ENCODE data around the gene SGMS1.
"Not testable (repeated sequence)": the region's sequence is repeated elsewhere in the genome, so short reads cannot be mapped to it uniquely, and the experiment has no call there.

Gene SGMS1

DNA sequence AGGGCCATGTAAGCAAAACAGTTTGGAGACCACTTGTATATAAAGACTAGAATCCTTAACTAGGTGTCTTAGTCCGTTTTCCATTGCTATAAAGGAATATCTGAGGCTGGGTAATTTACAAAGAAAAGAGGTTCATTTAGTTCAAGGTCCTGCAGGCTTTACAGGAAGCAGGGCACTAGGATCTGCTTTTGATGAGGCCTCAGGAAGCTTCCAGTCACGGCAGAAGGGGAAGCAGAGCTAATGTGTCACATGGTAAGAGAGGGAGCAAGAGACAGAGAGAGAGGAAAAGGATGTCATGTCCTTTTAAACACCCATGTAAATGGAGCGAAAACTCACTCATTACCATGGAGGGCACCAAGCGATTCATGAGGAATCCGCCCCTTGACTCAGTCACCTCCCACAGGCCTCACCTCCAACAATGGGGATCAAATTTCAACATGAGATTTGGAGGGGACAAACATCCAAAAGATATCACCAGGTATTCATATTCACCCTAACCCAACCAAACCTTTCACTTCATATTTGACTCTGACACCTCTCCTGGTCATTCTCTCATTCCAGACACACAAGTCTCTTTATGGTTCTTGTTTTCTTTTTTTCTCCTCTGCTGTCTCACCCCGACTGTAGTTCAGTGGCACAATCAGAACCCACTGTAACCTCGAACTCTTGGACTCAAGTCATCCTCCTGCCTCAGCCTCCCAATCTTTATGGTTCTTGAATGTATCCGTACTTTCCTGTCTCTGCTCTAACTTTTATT lies 342.4 kb downstream of the SGMS1 start:
- no peak for DNase-seq

- DNase-seq = no peak
Observed at GRCh38 chr10:50280049-50280841, 343.5 kb downstream of the SGMS1 start.

DNA sequence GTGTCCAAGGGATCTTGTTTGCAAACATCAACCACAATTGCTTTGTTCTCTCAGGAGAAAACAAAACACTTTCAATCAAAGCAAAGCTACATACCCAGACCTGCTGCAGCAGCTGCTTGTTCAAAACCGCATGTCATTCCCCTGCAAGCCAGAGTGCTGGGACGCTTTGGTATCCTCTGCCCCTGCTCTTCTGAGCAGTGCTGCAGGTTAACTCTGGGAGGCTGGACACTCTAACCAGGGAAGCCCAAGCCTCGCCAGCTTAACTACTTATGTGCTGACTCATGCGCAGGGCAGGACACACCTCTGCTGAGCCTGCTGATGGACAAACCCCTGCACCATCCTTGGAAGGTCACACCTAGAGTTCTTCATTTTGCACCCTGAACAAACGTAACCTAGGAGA lies 344.3 kb downstream of the SGMS1 start:
- DNase-seq = no peak

- DNase-seq = no peak
Observed at GRCh38 chr10:50275650-50276235, 348.0 kb downstream of the SGMS1 start.

- no peak for DNase-seq
Observed at GRCh38 chr10:50272531-50272930, 351.2 kb downstream of the SGMS1 start.

DNA sequence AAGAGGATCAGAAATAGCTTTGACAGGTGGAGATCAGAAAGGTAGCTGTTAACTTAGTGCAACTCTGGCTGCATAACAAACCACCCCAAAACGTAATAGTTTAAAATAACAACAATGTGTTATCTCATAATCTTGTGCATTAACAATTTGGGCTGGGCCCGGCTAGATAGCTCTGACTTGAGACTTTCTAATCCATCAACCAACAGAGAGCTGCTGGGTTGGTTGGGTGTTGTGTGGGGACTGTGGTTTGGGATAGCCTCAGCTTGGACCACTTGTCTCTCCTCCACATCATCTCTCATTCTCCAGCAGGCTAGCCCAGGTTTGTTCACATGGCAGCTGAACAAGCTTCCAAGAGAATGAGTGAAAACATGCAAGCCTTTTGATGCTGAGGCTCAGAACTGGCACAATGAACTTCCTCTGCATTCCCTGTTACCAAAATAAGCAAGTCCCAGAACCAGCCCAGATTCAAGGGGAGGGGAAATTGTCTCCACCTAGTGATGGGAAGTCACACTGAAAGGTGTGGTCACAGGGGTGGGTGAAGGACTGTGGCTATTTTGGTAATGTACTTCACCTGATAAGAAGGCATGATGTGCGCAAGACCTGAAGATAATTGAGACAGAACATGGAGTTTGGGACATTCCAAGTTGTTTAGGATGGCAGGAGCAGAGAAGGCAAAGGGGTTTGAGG lies 352.0 kb downstream of the SGMS1 start:
- no peak for DNase-seq

DNA sequence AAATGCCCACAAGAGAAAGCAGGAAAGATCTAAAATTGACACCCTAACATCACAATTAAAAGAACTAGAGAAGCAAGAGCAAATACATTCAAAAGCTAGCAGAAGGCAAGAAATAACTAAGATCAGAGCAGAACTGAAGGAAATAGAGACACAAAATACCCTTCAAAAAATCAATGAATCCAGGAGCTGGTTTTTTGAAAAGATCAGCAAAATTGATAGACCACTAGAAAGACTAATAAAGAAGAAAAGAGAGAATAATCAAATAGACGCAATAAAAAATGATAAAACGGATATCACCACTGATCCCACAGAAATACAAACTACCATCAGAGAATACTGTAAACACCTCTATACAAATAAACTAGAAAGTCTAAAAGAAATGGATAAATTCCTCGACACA lies 355.9 kb downstream of the SGMS1 start:
- DNase-seq = not testable (repeated sequence)

DNA sequence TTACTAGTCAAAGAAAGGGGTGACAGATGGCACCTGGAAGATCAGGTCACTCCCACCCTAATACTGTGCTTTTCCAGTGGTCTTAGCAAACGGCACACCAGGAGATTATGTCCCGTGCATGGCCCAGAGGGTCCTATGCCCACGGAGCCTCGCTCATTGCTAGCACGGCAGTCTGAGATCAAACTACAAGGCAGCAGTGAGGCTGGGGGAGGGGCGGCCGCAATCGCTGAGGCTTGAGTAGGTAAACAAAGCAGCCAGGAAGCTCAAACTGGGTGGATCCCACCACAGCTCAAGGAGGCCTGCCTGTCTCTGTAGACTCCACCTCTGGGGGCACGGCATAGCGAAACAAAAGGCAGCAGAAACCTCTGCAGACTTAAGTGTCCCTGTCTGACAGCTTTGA lies 361.1 kb downstream of the SGMS1 start:
- DNase-seq = not testable (repeated sequence)

DNA sequence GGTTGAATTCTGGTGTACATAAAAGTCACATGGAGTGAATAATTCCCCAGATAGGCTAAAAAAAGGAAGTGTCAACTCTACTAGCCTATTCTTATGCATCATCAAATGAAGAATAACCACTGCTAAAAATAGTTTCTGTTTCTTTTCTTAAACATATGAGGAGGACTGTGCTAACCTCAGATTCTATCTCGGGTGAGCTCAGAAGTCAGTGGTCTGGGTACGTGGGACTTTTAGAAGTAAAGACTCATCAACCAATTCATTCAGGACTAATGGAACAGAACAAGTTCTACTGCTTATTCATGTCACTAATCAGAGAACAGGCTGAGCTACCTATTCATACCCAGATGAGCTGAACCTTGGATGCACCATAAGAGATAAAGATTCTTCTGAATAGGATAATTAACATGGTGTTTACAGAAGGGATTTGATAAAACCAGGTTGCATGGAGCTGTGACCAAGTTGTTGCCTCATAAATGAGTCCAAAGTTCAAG lies 362.9 kb downstream of the SGMS1 start:
- no peak for DNase-seq
